Medulla oblongata (tissue), 1 donor: ENCODE measurements around the gene NEO1.

ENCODE experiments used
- DNase-seq: peaks from one replicate; pipeline ENCODE4 v3.0.0-alpha.2; 2015; ENCODE audit errors: extremely low spot score

NEO1 gene

DNA sequence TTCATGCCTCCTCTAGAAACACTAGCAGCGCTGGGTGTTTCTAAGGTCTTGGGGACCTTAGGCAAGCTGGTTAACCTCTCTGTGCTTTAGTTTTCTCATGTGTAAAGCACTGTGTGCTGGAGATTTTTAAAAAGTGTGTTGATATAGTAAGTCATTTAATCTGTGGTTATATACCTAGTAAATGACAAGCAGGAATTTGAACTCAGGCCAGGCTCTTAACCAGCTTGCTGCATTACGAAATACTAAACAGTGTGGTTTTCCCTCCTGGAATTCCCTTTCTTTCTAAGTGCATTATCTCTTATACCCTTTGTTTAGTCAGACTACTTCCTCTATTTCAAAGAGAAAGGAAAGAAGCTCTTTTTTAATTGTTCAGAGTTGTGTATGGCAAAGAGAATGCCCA, 26.5 kb downstream of the NEO1 start:
- peak; percentile 26 for DNase-seq

DNA sequence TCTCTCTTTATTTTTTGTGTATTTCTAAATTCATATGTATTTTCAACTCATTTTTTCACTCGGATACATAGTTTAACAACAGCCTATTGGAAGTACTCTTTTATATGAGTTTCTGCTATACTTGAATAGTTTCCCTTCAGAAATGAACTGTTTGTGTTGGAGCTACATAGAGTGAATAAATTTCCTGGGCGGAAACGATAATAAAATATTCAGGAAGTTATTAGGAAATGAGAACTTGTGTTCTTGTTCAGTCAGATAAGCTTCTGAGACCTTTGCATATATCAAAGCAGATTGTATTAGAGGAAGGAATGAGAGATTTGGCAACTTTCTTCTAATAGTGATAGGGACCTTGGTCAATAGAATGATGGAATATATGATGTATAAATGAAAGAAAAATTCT, 27.3 kb downstream of the NEO1 start:
- no peak for DNase-seq

GRCh38 chr15:73081321-73081958, 29.2 kb downstream of the NEO1 start:
- DNase-seq = peak; percentile 82

DNA sequence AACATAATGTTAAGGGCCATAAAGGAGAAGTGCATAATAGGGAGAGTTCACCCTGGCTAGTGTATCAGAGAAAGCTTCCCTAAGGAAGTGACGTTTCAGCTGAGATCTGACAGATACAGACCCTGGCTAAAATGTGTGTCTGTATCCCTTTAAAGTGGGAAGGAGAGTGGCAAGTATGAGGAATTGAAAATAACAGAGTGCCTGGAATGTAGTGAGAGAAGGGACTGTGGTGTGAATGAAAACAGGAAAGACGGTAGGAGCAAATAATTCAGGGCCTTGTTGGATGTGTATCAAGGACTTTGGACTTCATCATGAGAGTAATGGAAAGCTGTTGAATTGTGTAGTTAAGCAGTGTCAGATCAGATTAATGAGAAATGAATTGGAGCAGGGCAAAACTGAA, 30.5 kb downstream of the NEO1 start:
- peak; percentile 24 for DNase-seq

- DNase-seq = no peak
These were observed 34.8 kb downstream of the NEO1 start for GRCh38 chr15:73087098-73087497.

DNA sequence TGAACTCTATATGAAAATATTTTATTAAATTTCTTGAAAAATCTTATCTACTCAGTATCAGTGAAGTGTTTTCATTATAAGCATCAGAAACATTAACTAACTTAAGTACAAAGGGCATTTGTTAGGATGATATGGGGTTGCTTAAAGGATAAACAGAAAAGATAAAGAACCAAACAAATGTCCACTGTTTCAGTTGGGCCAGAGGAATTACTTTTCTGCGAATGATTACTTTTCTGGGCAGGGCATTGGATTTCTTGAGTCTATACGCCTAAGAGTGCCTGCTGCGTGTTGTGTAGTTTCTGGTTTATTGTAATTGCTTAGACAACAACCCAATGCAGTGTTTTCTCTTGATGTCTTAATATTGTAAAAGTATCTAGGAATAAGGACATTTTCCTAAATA, 52.8 kb downstream of the NEO1 start:
- DNase-seq = no peak

GRCh38 chr15:73108676-73109075, 56.4 kb downstream of the NEO1 start:
- DNase-seq = peak; percentile 6

DNA sequence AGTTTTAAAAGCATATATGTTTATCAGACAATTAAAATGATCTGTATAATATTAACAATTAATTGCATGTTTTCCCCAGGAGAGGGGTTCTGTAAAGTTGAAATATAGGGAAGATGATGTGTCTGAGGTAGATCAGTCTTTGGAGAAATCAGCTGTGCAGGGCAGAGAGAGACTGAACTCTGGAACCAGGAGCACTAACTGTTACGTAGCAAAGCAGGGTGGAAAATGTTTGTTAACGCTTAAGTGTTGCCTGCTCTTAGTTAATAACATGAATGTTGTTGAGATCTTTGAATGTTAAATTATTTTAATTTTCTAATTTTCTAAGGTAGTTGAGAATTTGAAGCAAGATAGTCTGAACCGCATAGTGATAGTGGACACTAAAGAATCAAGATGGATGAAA, 57.5 kb downstream of the NEO1 start:
- DNase-seq = no peak

GRCh38 chr15:73110201-73110600, 57.9 kb downstream of the NEO1 start:
- no peak for DNase-seq

GRCh38 chr15:73114064-73114463, 61.8 kb downstream of the NEO1 start:
- no peak for DNase-seq

DNA sequence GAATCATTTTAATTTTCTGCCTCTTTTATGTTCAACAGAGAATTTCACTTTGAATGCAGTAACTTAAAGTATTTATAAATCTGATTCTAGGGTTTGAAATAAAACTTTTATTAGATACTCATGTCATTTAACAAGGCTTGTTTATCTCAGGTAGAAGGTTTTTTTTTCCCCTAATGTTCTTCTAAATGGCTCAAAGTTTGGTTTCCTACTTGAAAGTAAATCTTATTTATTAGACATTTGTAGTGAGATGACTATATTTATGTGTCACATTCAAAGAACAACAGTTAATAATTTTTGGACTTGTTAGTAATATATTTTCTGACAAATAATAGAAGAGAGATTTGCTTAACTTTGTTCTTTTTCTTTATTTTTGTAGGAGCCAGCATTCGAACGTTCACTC, 63.9 kb downstream of the NEO1 start:
- no peak for DNase-seq

DNA sequence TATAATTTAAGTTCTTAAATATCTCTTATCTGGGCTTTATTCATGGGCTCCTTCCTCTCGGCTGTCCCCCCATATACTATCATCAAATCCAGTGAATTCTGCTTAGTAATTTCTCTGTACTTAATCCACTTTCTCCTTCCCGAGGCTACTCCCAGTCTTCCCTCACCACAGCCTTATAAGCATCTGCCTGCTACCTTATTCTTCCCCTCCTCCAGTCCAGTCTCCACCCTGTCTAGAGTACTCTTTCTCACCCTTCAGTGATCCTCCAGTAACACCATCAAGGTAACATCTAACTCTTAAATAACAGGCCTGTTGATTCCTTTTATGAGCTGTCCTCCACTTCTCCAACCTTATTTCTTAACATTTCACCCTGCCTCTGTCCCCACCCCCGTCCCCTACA, 65.8 kb downstream of the NEO1 start:
- no peak for DNase-seq

- DNase-seq = no peak
These were observed 67.2 kb downstream of the NEO1 start for GRCh38 chr15:73119478-73119877.

DNA sequence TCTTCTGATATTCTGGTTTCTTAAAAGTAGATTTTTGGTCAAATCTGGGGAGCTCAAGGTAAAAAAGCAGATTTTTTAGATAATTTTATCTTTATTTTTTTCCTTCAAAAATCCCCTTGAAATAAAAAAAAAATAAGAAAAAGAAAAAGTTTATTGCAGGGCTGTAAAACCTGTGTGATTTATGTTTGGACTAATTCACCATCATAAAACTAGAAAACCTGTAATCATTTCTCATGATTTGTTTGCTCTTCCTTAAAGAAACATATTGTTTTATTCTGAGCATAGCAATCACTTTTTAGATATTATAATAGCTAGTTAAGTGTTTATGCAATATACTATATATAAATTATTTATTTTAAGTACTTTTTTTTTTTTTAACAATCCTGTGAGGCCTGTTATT, 68.0 kb downstream of the NEO1 start:
- DNase-seq = no peak

DNA sequence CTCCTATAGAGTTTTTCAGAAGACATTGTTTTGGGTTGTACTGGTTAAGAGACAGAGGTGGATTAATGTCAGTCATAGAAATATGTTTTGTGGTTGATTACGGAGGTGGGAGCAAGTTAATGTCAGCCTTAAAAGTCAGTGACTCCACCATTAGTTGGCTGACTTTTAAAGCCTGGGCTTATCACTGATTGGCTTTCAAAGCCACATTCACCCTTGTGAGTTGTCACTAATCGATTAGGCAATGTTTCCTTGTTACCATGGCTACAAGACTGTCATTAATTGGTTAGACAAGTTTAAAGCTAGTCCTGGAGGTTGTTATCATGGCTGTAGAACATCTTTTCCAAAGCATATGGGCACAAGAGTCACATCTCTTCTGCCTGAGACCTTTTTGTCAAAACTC, 73.0 kb downstream of the NEO1 start:
- DNase-seq = no peak

DNA sequence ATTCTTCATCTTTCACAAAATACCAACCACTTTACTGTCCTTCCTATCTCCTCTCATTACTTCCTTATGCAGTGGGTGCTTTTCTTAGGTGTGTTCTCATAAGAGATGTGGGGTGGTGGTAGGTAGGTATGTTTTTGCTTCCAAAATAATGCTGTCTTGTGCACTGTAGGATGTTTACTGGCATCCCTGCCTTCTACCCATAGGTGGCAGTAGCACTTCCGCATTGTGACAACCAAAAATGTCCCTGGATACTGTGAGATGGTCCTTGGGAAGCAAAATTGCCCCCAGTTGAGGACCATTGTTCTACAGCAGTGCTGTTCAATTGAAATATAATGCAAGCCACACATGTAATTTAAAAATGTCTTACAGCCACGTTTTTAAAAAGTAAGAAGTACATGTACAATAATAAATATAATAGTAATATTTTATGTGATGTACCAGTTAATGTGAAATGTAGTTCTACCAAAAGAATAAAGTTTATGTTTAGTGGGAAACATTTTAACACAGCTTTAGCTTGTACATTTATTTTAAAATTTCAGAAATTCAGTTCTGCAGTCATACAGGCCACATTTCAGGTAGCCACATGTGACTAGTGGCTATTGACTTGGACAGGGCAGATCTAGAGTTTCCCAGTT, 75.2 kb downstream of the NEO1 start:
- peak; percentile 33 for DNase-seq

- no peak for DNase-seq
These were observed 78.6 kb downstream of the NEO1 start for GRCh38 chr15:73130830-73131229.

GRCh38 chr15:73134196-73134595, 81.9 kb downstream of the NEO1 start:
- no peak for DNase-seq

GRCh38 chr15:73139041-73139743, 86.9 kb downstream of the NEO1 start:
- no peak for DNase-seq

- DNase-seq = no peak
These were observed 87.7 kb downstream of the NEO1 start for GRCh38 chr15:73139744-73140553.

GRCh38 chr15:73141216-73141900, 89.1 kb downstream of the NEO1 start:
- no peak for DNase-seq
